Hepatocyte (in vitro differentiated cells): ENCODE measurements around the gene SBK2. TPM values are rescaled to one million over a fixed set of nuclear protein-coding genes. Genes with fewer than 3 reads are reported as not detected.

ENCODE experiments used
- DNase-seq: peaks from one replicate; pipeline ENCODE4 v3.0.0-alpha.2; 2016; ENCODE audit warnings: low spot score
- H2AFZ ChIP-seq: fragments of 200-600 bp; sonication (generic); 2 replicates; pipeline ENCODE4 v1.6.0; 2016; ENCODE audit warnings: antibody characterized with exemption, mild to moderate bottlenecking
- H3K27ac ChIP-seq: fragments of 200-600 bp; sonication (generic); 2 replicates; pipeline ENCODE4 v1.5.1; 2016; ENCODE audit warnings: mild to moderate bottlenecking
- H3K27me3 ChIP-seq: fragments of 200-600 bp; sonication (generic); 2 replicates; pipeline ENCODE4 v1.6.1; 2016
- H3K36me3 ChIP-seq: fragments of 200-600 bp; sonication (generic); replicated peaks from 2 replicates; pipeline ENCODE4 v1.5.1; 2016; ENCODE audit warnings: low read depth; ENCODE audit not compliant: insufficient read depth
- H3K4me1 ChIP-seq: fragments of 200-600 bp; sonication (generic); 2 replicates; pipeline ENCODE4 v1.5.1; 2016; ENCODE audit warnings: mild to moderate bottlenecking, moderate library complexity; ENCODE audit not compliant: insufficient read depth
- H3K4me2 ChIP-seq: fragments of 200-600 bp; sonication (generic); 2 replicates; pipeline ENCODE4 v1.6.0; 2016
- H3K4me3 ChIP-seq: fragments of 200-600 bp; sonication (generic); 2 replicates; pipeline ENCODE4 v1.5.1; 2016; ENCODE audit warnings: mild to moderate bottlenecking
- H3K79me2 ChIP-seq: fragments of 200-600 bp; sonication (generic); 2 replicates; pipeline ENCODE4 v1.6.0; 2017; ENCODE audit warnings: mild to moderate bottlenecking
- H3K9me2 ChIP-seq: fragments of 200-600 bp; sonication (generic); replicated peaks from 2 replicates; pipeline ENCODE4 v1.6.0; 2017; ENCODE audit warnings: mild to moderate bottlenecking; ENCODE audit not compliant: insufficient read depth
- H3K9me3 ChIP-seq: fragments of 200-600 bp; sonication (generic); 2 replicates; pipeline ENCODE4 v1.5.1; 2016; ENCODE audit warnings: low read depth, mild to moderate bottlenecking
- H4K20me1 ChIP-seq: fragments of 200-600 bp; sonication (generic); 2 replicates; pipeline ENCODE4 v1.6.0; 2016; ENCODE audit warnings: mild to moderate bottlenecking; ENCODE audit not compliant: insufficient read depth, poor library complexity, severe bottlenecking
- EZH2 ChIP-seq: fragments of 200-600 bp; sonication (generic); IDR thresholded peaks from 2 replicates; pipeline ENCODE4 v1.6.1; 2016; ENCODE audit warnings: antibody characterized with exemption, mild to moderate bottlenecking, borderline replicate concordance
- EZH2phosphoT487 ChIP-seq: fragments of 200-600 bp; sonication (generic); IDR thresholded peaks from one replicate; pipeline ENCODE4 v1.6.1; 2018; ENCODE audit warnings: antibody characterized with exemption, mild to moderate bottlenecking, low read depth, moderate library complexity; ENCODE audit not compliant: unreplicated experiment, severe bottlenecking
- WGBS: methylation state at CpG from one replicate; pipeline ENCODE4 v1.1.6; 2016; ENCODE audit warnings: low lambda C conversion rate; ENCODE audit errors: missing lambda C conversion rate; 5-methylcytosine and 5-hydroxymethylcytosine counted together
- polyA plus RNA-seq: library from polyadenylated mRNA; unstranded; fragments of >200 nt; fragmentation: Nextera tagmentation; extraction: Ambion mirVana; gene quantifications from 2 replicates; pipeline ENCODE4 v1.2.1, GENCODE V29; 2016
- total RNA-seq: library from RNA; depleted of rRNA; stranded (reverse); fragments of >200 nt; gene quantifications from 2 replicates; pipeline ENCODE4 v1.2.3, GENCODE V29; 2014
- TF ChIP-seq, protein P1 (sequence below): fragments of 200-600 bp; sonication (generic); IDR thresholded peaks from 2 replicates; pipeline ENCODE4 v1.5.1; 2016; ENCODE audit warnings: antibody characterized with exemption, mild to moderate bottlenecking; ENCODE audit not compliant: poor library complexity

Gene SBK2
- total and polyA plus RNA-seq, 2 experiments from 2014 or later: 0.30 to 0.51 TPM

DNA sequence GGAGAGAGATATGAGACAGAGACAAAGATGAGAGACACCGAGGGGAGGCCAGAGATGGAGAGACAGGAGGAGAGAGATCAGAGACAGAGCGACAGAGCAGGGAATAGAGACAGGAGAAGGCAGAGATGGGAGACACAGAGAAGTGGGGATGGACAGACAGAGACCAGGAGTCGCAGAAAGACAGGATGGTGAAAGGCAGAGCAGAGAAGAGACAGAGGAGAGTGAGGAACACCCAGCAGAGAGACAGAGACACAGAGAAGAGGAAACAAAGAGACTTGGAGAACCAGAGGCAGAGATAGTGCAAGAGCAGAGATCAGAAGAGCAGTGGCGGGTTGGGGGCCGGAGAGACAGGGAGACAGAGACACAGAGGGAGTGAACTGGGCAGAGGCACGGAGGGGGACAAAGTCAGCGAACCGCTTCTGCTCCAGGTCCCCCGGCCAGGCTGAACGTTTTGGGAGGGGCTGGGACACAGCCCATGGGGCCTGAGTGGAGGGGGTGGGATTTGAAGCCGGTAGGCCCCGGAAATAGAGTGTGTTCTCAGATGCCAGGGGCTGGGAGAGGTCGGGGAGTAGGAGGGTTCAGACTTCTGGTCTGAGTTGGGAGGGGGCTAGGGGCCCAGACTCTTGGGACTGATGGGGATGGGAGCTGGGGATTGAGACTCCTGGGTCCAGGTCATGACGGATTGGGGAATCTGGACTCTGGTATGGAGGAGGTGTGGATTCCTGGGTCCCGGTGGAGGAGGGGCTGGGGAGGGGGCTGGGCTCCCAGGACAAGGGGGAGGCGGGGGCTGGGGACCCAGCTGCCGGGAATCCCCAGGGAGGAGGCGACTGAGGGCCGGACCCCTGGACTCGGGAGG is 43.1 kb upstream of the SBK2 start:
- Histone ChIP-seq H3K9me2 (no peaks in the 10 kb centered on the region), H3K79me2 (peaks cover 23% of the 10 kb centered on the region), H3K4me3 (peak overlapping the region; percentile 82), H2AFZ (peak overlapping the region; percentile 65), H3K36me3 (no peaks in the 10 kb centered on the region), H3K27me3 (no peaks in the 10 kb centered on the region), H4K20me1 (no peaks in the 10 kb centered on the region), H3K27ac (peak overlapping the region; percentile 97), H3K9me3 (no peaks in the 10 kb centered on the region), H3K4me2 (peak overlapping the region; percentile 98), H3K4me1 (peaks cover 6% of the 10 kb centered on the region)
- 16% methylated on average over 14 of the region's 20 CpGs for WGBS
- peak; percentile 63 for DNase-seq
- TF ChIP-seq, protein P1, sequence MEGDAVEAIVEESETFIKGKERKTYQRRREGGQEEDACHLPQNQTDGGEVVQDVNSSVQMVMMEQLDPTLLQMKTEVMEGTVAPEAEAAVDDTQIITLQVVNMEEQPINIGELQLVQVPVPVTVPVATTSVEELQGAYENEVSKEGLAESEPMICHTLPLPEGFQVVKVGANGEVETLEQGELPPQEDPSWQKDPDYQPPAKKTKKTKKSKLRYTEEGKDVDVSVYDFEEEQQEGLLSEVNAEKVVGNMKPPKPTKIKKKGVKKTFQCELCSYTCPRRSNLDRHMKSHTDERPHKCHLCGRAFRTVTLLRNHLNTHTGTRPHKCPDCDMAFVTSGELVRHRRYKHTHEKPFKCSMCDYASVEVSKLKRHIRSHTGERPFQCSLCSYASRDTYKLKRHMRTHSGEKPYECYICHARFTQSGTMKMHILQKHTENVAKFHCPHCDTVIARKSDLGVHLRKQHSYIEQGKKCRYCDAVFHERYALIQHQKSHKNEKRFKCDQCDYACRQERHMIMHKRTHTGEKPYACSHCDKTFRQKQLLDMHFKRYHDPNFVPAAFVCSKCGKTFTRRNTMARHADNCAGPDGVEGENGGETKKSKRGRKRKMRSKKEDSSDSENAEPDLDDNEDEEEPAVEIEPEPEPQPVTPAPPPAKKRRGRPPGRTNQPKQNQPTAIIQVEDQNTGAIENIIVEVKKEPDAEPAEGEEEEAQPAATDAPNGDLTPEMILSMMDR: no peak
- no peak for TF ChIP-seq EZH2
- TF ChIP-seq EZH2phosphoT487: no peak

DNA sequence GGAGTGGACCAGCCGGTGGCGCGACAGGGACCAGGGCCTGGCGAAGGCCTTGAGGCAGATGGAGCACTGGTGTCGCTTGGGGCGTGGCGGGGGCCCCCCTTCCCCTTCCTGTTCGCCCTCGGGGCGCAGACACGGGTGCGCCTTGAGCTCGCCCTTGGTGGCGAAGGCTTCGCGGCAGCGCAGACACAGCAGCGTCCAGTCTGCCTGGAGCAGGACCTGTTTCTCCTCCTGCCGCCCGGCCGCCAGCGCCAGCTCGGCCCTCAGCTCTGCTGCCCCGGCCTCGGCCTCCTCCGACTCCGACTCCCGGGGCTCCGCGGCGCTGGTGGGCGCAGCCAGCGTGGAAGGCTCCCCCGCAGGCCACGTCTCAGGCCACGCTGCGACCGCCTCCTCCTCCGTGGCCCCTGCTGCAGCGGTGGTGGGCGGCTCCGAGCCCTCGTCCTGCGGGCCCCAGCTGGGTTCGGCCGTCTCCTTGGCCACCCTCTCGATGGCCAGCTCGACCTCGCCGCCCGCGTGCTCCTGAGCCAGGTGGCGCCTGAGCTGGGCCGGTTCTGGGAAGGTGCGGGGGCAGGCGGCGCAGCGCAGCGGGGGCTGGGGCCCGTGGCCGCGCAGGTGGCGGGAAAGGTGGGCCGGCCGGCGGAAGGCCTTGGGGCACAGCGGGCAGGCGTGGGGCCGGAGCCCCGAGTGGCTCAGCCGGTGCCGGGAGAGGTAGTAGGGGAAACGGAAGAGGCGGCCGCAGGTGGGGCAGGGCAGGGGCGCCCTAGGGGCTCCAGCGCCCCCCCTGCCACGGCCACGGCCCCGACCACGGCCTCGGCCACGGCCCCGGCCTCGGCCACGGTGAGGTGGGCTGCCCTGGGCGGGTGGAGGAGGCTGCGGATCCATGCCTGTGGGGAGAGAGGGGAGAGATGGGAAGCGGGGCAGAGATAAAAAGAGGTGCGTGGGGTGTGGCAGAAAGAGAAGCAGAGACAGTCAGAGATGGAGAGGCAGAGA is 42.1 kb upstream of the SBK2 start:
- no peak overlapping the region for H3K4me3 ChIP-seq
- no peak overlapping the region for H3K27ac ChIP-seq
- WGBS: 94% methylated on average over 31 of the region's 90 CpGs
- H3K4me2 ChIP-seq: peak overlapping the region; percentile 98
- peaks cover 23% of the 10 kb centered on the region for H3K79me2 ChIP-seq
- no peaks in the 10 kb centered on the region for H3K9me3 ChIP-seq
- H3K9me2 ChIP-seq: no peaks in the 10 kb centered on the region
- H3K4me1 ChIP-seq: peaks cover 6% of the 10 kb centered on the region
- no peak overlapping the region for H2AFZ ChIP-seq
- H3K27me3 ChIP-seq: no peaks in the 10 kb centered on the region
- no peak for DNase-seq
- TF ChIP-seq EZH2phosphoT487 (no peak), EZH2 (no peak)
- TF ChIP-seq, protein P1: no peak
- no peaks in the 10 kb centered on the region for H4K20me1 ChIP-seq
- no peaks in the 10 kb centered on the region for H3K36me3 ChIP-seq

DNA sequence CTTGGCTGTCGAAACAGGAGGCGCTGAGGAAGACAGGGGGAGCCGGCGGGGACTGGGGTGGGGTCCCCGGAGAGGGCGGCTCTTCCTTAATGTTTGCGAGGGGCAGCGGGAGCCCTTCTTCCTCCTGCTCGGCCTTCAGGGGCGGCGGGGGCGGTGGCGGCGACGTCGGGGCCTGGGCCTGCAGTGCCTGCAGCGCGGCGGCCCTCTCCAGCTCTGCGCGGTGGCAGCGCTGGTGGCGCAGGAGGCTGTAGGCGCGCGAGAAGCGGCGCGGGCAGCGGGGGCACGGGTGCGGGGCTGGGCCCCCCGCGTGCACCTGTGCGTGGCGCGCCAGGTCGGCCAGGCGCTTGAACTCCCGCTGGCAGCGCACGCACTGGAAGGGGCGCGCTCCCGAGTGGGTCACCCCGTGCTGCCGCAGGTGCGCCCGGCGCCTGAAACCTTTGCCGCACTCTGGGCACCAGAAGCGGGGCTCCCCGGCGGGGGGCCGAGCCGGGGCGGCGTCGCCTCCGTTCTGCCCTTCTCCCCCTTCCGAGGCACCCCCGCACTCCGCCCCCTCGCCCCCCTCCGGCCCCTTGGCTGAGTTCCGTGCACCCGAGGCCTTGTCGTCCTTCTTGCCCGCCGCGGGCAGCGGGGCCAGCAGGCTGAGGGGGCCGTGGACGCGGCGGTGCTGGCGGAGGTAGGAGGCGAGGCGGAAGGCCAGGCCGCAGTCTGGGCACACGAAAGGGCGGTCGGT is 41.3 kb upstream of the SBK2 start:
- H3K79me2 ChIP-seq: peaks cover 23% of the 10 kb centered on the region
- H3K9me3 ChIP-seq: no peaks in the 10 kb centered on the region
- H2AFZ ChIP-seq: no peak overlapping the region
- H3K4me1 ChIP-seq: peaks cover 6% of the 10 kb centered on the region
- no peaks in the 10 kb centered on the region for H4K20me1 ChIP-seq
- no peaks in the 10 kb centered on the region for H3K9me2 ChIP-seq
- no peak overlapping the region for H3K4me2 ChIP-seq
- no peak overlapping the region for H3K27ac ChIP-seq
- no peaks in the 10 kb centered on the region for H3K27me3 ChIP-seq
- DNase-seq: no peak
- no peak overlapping the region for H3K4me3 ChIP-seq
- H3K36me3 ChIP-seq: no peaks in the 10 kb centered on the region
- 98% methylated on average over 21 of the region's 83 CpGs for WGBS
- no peak for TF ChIP-seq EZH2phosphoT487
- TF ChIP-seq, protein P1: no peak
- no peak for TF ChIP-seq EZH2
